Activated T-helper 2 cell treated with anti-CD3 and anti-CD28 coated beads, Interferon-gamma antibody, Interleukin-2, Interleukin-4, amounts not matched to agents 10 μg/mL and 5 μg/mL and 100 μg/mL, durations not matched to agents 14 hours and 24 hours and 36 hours (primary cell): ENCODE results near the gene SMIM14. TPM values are rescaled to one million over a fixed set of nuclear protein-coding genes. Genes with fewer than 3 reads are reported as not detected.

Source experiments
- DNase-seq: peaks from one replicate; pipeline ENCODE4 v3.0.0; 2021; ENCODE audit warnings: low spot score
- H3K27ac Mint-ChIP-seq: one replicate; pipeline ENCODE4 v1.8.0; 2021; ENCODE audit warnings: mixed read lengths
- H3K27me3 Mint-ChIP-seq: one replicate; pipeline ENCODE4 v1.8.0; 2021; ENCODE audit warnings: low read depth, mixed read lengths
- H3K36me3 Mint-ChIP-seq: one replicate; pipeline ENCODE4 v1.8.0; 2021; ENCODE audit warnings: low read depth, mixed read lengths
- H3K4me1 Mint-ChIP-seq: one replicate; pipeline ENCODE4 v1.8.0; 2021; ENCODE audit warnings: low read depth, mixed read lengths
- H3K4me3 Mint-ChIP-seq: one replicate; pipeline ENCODE4 v1.8.0; 2021; ENCODE audit warnings: low read depth, mild to moderate bottlenecking, moderate library complexity, mixed read lengths
- H3K9me3 Mint-ChIP-seq: one replicate; pipeline ENCODE4 v1.8.0; 2021; ENCODE audit warnings: mixed read lengths
- intact Hi-C: fragments of 100-400 bp; cut with micrococcal nuclease; formaldehyde crosslinking; loops from one replicate; pipeline ENCODE4 v1.15.1; 2023
- total RNA-seq: library from RNA; stranded (reverse); gene quantifications from 2 replicates; pipeline ENCODE4 v1.2.3, GENCODE V29; 2022

The SMIM14 gene
- total RNA-seq, 1 donor from 2014 or later: 1.9 TPM

GRCh38 chr4:39530682-39531081 lies 108.0 kb downstream of the SMIM14 start:
- DNase-seq: no peak
- peaks cover 42% of the 10 kb centered on the region for H3K36me3 Mint-ChIP-seq
- H3K4me3 Mint-ChIP-seq: no peak overlapping the region
- H3K27me3 Mint-ChIP-seq: no peaks in the 10 kb centered on the region
- peaks cover 34% of the 10 kb centered on the region for H3K9me3 Mint-ChIP-seq
- intact Hi-C loops: no loop called here
- H3K27ac Mint-ChIP-seq: no peak overlapping the region
- H3K4me1 Mint-ChIP-seq: peaks cover 15% of the 10 kb centered on the region

GRCh38 chr4:39529534-39529933 lies 109.1 kb downstream of the SMIM14 start:
- H3K9me3 Mint-ChIP-seq: peaks cover 33% of the 10 kb centered on the region
- intact Hi-C loops: loop anchor here (5.0 kb wide), 2 partner anchors 72 to 168 kb away; partner anchors contain the start of genes LIAS, RPL9 and UBE2K
- H3K27ac Mint-ChIP-seq: no peak overlapping the region

GRCh38 chr4:39528061-39528465 lies 110.6 kb downstream of the SMIM14 start:
- Mint-ChIP-seq H3K27ac (peak overlapping the region; percentile 46), H3K27me3 (no peaks in the 10 kb centered on the region)

More at GRCh38 chr4:39529534-39529933, 109.1 kb downstream of the SMIM14 start:
- no peaks in the 10 kb centered on the region for H3K27me3 Mint-ChIP-seq
- no peak overlapping the region for H3K4me3 Mint-ChIP-seq
- H3K4me1 Mint-ChIP-seq: peaks cover 16% of the 10 kb centered on the region
- H3K36me3 Mint-ChIP-seq: peaks cover 38% of the 10 kb centered on the region
- no peak for DNase-seq

GRCh38 chr4:39527296-39528060 lies 111.2 kb downstream of the SMIM14 start, which contains the start of gene UGDH:
Gene UGDH (minus strand): TSS chr4:39527439. CDS start chr4:39521512, 5,927 bp downstream.
- Mint-ChIP-seq H3K4me1 (peaks cover 16% of the 10 kb centered on the region), H3K27me3 (no peaks in the 10 kb centered on the region), H3K9me3 (peaks cover 25% of the 10 kb centered on the region), H3K36me3 (peaks cover 25% of the 10 kb centered on the region), H3K27ac (peak within 1 kb of the TSS; percentile 94), H3K4me3 (peak within 1 kb of the TSS; percentile 98)
- DNase-seq: peak; percentile 90
- intact Hi-C loops: loop anchor here (2.0 to 5.0 kb wide), 3 partner anchors 70 to 451 kb away; partner anchors contain the start of genes LIAS, RPL9 and UBE2K

More at GRCh38 chr4:39528061-39528465, 110.6 kb downstream of the SMIM14 start:
- H3K4me1 Mint-ChIP-seq: peaks cover 16% of the 10 kb centered on the region
- DNase-seq: no peak
- H3K9me3 Mint-ChIP-seq: peaks cover 30% of the 10 kb centered on the region
- peaks cover 31% of the 10 kb centered on the region for H3K36me3 Mint-ChIP-seq
- intact Hi-C loops: loop anchor here (5.0 kb wide), 2 partner anchors 71 to 169 kb away; partner anchors contain the start of genes LIAS, RPL9 and UBE2K
- H3K4me3 Mint-ChIP-seq: peak overlapping the region; percentile 98

- Mint-ChIP-seq H3K27me3 (no peaks in the 10 kb centered on the region), H3K4me1 (peaks cover 16% of the 10 kb centered on the region), H3K9me3 (peaks cover 19% of the 10 kb centered on the region), H3K4me3 (peak overlapping the region; percentile 98), H3K36me3 (peaks cover 18% of the 10 kb centered on the region), H3K27ac (peak overlapping the region; percentile 86)
- intact Hi-C loops: loop anchor here (1.0 to 5.0 kb wide), 4 partner anchors 70 to 452 kb away; partner anchors contain the start of genes LIAS, RPL9, SMIM14 and UBE2K
- peak; percentile 23 for DNase-seq
Observed at GRCh38 chr4:39526765-39527295, 111.8 kb downstream of the SMIM14 start.

GRCh38 chr4:39525822-39526690 lies 112.6 kb downstream of the SMIM14 start:
- intact Hi-C loops: loop anchor here (1.0 to 5.0 kb wide), 4 partner anchors 69 to 453 kb away; partner anchors contain the start of genes LIAS, RPL9, SMIM14 and UBE2K
- Mint-ChIP-seq H3K9me3 (peaks cover 11% of the 10 kb centered on the region), H3K27me3 (no peaks in the 10 kb centered on the region), H3K27ac (peak overlapping the region; percentile 86), H3K4me3 (peak overlapping the region; percentile 98), H3K4me1 (peaks cover 16% of the 10 kb centered on the region), H3K36me3 (peaks cover 11% of the 10 kb centered on the region)
- DNase-seq: no peak

GRCh38 chr4:39524161-39524957 lies 114.3 kb downstream of the SMIM14 start:
- H3K4me3 Mint-ChIP-seq: no peak overlapping the region
- H3K9me3 Mint-ChIP-seq: no peaks in the 10 kb centered on the region

GRCh38 chr4:39522068-39522467 lies 116.6 kb downstream of the SMIM14 start:
- H3K27ac Mint-ChIP-seq: no peak overlapping the region
- H3K4me3 Mint-ChIP-seq: no peak overlapping the region
- intact Hi-C loops: no loop called here
- H3K36me3 Mint-ChIP-seq: no peaks in the 10 kb centered on the region
- H3K27me3 Mint-ChIP-seq: no peaks in the 10 kb centered on the region
- DNase-seq: no peak
- H3K9me3 Mint-ChIP-seq: no peaks in the 10 kb centered on the region
- H3K4me1 Mint-ChIP-seq: peaks cover 10% of the 10 kb centered on the region

More at GRCh38 chr4:39524161-39524957, 114.3 kb downstream of the SMIM14 start:
- DNase-seq: no peak
- H3K4me1 Mint-ChIP-seq: peaks cover 16% of the 10 kb centered on the region
- no peaks in the 10 kb centered on the region for H3K27me3 Mint-ChIP-seq
- intact Hi-C loops: no loop called here
- no peak overlapping the region for H3K27ac Mint-ChIP-seq
- H3K36me3 Mint-ChIP-seq: no peaks in the 10 kb centered on the region

GRCh38 chr4:39521253-39521919 lies 117.3 kb downstream of the SMIM14 start:
- intact Hi-C loops: no loop called here
- no peak overlapping the region for H3K4me3 Mint-ChIP-seq
- peaks cover 7% of the 10 kb centered on the region for H3K4me1 Mint-ChIP-seq
- peaks cover 3% of the 10 kb centered on the region for H3K36me3 Mint-ChIP-seq
- no peaks in the 10 kb centered on the region for H3K9me3 Mint-ChIP-seq
- H3K27ac Mint-ChIP-seq: no peak overlapping the region
- H3K27me3 Mint-ChIP-seq: no peaks in the 10 kb centered on the region
- DNase-seq: no peak

GRCh38 chr4:39518484-39518883 lies 120.2 kb downstream of the SMIM14 start:
- Mint-ChIP-seq H3K36me3 (peaks cover 5% of the 10 kb centered on the region), H3K4me3 (no peak overlapping the region), H3K27ac (no peak overlapping the region), H3K4me1 (no peaks in the 10 kb centered on the region), H3K9me3 (no peaks in the 10 kb centered on the region), H3K27me3 (no peaks in the 10 kb centered on the region)
- DNase-seq: no peak
- intact Hi-C loops: no loop called here

GRCh38 chr4:39516407-39516966 lies 122.2 kb downstream of the SMIM14 start:
- no peaks in the 10 kb centered on the region for H3K27me3 Mint-ChIP-seq
- H3K27ac Mint-ChIP-seq: no peak overlapping the region
- peaks cover 16% of the 10 kb centered on the region for H3K36me3 Mint-ChIP-seq
- no peak overlapping the region for H3K4me3 Mint-ChIP-seq
- intact Hi-C loops: no loop called here
- H3K9me3 Mint-ChIP-seq: no peaks in the 10 kb centered on the region
- no peak for DNase-seq
- H3K4me1 Mint-ChIP-seq: no peaks in the 10 kb centered on the region
